ENCODE data around the gene C1D.

Gene C1D

DNA sequence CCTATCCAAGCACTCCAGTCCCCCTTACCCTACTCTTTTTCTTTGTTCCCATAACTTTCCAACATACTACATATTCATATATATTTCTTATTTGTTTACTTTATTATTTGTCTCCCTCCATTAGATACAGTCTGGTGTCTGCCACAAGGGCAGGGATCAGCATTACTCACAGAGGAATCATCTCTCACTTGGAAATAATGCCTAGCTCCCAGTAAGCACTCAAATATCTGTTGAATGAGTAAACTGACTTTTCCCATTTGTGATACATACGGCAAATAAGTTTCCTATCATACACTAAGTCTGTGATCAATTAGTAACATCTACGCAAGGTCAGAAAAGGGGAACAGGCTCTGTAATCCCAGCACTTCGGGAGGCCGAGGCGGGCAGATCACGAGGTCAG lies 18.7 kb downstream of the C1D start:
- no peak overlapping the region for H3K27ac Mint-ChIP-seq
- peaks cover 12% of the 10 kb centered on the region for H3K36me3 Mint-ChIP-seq (ENCODE audit: low read depth)
- DNase-seq (ENCODE audit: low spot score) = no peak
- H3K4me1 Mint-ChIP-seq (ENCODE audit: low read depth) = peaks cover 6% of the 10 kb centered on the region
- H3K9me3 Mint-ChIP-seq = no peaks in the 10 kb centered on the region
- no peaks in the 10 kb centered on the region for H3K27me3 Mint-ChIP-seq (ENCODE audit: low read depth)
- no peak overlapping the region for H3K4me3 Mint-ChIP-seq

DNA sequence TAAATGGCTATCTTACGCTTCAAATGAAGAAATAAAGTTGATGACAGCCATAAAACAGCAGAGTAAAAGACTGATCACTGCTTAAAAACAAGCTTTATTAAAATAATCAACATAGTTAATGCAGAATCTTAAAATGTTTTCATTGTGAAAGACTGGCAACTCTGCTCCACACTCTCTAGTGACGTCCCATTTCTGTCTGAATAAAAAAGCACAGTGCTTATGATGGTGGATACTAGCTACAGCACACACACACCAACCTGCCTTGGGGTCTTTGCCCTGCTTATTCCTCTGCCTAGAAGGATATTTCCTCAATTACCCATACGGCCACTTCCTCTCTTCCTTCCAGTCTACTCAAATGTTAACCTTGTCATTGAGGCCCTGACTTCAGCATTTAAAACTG lies 19.1 kb downstream of the C1D start:
- Mint-ChIP-seq H3K9me3 (no peaks in the 10 kb centered on the region), H3K4me3 (no peak overlapping the region), H3K27me3 (ENCODE audit: low read depth) (no peaks in the 10 kb centered on the region), H3K27ac (no peak overlapping the region), H3K36me3 (ENCODE audit: low read depth) (peaks cover 12% of the 10 kb centered on the region), H3K4me1 (ENCODE audit: low read depth) (peaks cover 6% of the 10 kb centered on the region)
- DNase-seq (ENCODE audit: low spot score) = no peak

DNA sequence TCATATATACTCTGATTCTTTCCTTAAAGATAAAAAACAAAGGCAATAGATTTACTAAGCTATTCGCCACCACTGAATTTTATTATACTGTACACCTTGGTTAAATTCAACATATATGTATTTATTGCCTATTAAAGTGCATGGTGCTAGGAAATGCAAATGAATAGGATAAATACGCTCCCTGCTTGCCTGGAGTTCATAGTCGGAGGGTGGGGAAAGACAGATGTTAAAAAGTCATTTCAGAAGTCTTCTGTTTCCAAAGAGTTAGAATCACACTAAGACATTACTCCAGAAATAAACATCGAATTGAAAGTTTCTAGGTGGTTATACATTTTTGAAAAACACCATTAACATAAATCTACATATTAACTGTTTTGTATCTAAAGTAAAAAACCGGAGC lies 19.8 kb downstream of the C1D start:
- peaks cover 4% of the 10 kb centered on the region for H3K4me1 Mint-ChIP-seq (ENCODE audit: low read depth)
- peaks cover 12% of the 10 kb centered on the region for H3K36me3 Mint-ChIP-seq (ENCODE audit: low read depth)
- no peak overlapping the region for H3K27ac Mint-ChIP-seq

DNA sequence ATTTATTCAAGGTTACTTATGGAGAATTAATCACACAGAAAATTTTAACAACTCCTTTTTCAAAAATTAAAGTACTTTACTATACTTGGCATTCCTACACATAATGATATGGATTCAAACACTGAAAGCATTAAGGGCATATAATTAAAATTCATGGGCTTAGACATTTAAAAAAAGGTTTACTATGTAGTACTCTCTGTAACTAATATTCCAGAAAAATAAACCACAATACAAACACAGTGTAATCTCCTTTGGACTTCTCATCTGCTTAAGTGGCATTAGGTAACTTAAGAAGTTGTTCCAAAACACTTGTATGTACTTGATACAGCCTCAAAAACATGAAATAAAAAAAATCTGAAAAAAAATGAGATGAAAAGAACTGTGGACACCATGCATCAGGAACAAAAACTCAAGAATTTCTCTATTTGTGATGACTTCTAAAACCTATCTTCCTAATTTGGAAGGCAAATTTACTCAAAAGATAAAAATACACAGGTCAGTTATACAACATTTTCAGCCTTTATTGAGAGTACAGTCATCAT lies 21.0 kb downstream of the C1D start:
- Mint-ChIP-seq H3K27me3 (ENCODE audit: low read depth) (no peaks in the 10 kb centered on the region), H3K4me1 (ENCODE audit: low read depth) (peaks cover 3% of the 10 kb centered on the region), H3K9me3 (no peaks in the 10 kb centered on the region), H3K27ac (no peak overlapping the region), H3K4me3 (no peak overlapping the region), H3K36me3 (ENCODE audit: low read depth) (peaks cover 12% of the 10 kb centered on the region)
- no peak for DNase-seq (ENCODE audit: low spot score)

More for the DNA sequence above, 19.8 kb downstream of the C1D start:
- Mint-ChIP-seq H3K27me3 (ENCODE audit: low read depth) (no peaks in the 10 kb centered on the region), H3K4me3 (no peak overlapping the region), H3K9me3 (no peaks in the 10 kb centered on the region)
- DNase-seq (ENCODE audit: low spot score) = no peak

DNA sequence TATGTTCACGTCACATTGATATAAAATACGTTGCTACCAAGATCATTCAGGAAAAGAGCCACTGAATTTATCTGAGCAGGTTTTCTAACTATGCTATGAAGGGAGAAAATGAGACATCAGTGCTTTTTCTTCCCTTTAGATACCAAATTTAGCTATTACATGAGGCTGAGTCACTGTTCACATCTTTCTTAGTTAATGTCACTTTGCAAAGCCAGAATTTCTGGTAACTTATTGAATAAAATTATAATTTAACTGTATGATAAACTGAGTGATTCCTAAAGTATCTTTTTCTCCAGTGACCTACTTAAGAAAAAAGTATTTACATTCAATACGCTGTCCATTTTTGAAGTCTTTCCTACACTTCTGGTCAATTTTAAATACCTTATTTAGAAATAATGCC lies 22.7 kb downstream of the C1D start:
- DNase-seq (ENCODE audit: low spot score) = no peak

DNA sequence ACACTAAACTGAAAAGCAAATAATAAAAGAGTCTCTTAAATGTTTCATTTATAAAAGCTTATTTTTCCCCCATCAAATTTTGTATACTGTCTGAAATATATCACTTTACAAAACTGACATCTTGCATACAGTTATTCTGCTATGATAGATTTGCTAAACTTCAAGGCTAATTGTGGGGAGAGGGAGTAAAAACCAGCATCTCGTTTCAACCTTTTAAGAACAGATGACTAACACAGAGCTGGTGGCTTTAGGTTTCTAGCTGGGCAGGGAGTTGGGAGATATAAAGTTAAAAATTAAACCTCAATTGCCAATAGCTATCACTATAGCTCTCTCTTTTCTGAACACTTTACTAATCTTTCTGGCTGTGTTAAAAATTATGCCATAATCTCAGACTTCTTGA lies 23.5 kb downstream of the C1D start:
- no peak overlapping the region for H3K27ac Mint-ChIP-seq
- no peak for DNase-seq (ENCODE audit: low spot score)
- H3K9me3 Mint-ChIP-seq = no peaks in the 10 kb centered on the region
- no peaks in the 10 kb centered on the region for H3K27me3 Mint-ChIP-seq (ENCODE audit: low read depth)
- H3K4me1 Mint-ChIP-seq (ENCODE audit: low read depth) = no peaks in the 10 kb centered on the region
- no peak overlapping the region for H3K4me3 Mint-ChIP-seq
- H3K36me3 Mint-ChIP-seq (ENCODE audit: low read depth) = peaks cover 8% of the 10 kb centered on the region

More for the DNA sequence above, 22.7 kb downstream of the C1D start:
- no peak overlapping the region for H3K27ac Mint-ChIP-seq
- H3K4me3 Mint-ChIP-seq = no peak overlapping the region
- peaks cover 8% of the 10 kb centered on the region for H3K36me3 Mint-ChIP-seq (ENCODE audit: low read depth)
- H3K9me3 Mint-ChIP-seq = no peaks in the 10 kb centered on the region
- no peaks in the 10 kb centered on the region for H3K27me3 Mint-ChIP-seq (ENCODE audit: low read depth)
- H3K4me1 Mint-ChIP-seq (ENCODE audit: low read depth) = no peaks in the 10 kb centered on the region

DNA sequence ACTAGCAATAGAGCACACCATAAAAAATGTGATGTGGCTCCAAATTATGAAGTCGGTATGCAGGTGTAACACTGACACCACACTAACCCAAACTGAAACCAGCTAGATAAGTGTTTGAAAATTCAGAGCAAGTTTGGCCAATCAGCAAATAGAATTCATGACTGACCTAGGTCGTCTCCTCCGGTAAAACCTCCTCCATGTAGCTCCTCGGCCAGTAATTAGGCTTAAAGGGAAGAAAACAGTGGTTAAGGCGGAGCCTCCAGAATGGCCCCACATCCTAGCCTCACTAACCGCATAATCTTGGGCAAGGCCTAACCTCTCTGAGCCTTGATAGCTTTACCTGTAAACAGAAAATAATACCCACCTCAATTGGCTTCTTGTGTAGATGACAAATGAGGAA lies 30.1 kb downstream of the C1D start:
- Mint-ChIP-seq H3K4me1 (ENCODE audit: low read depth) (no peaks in the 10 kb centered on the region), H3K36me3 (ENCODE audit: low read depth) (no peaks in the 10 kb centered on the region), H3K9me3 (no peaks in the 10 kb centered on the region), H3K4me3 (no peak overlapping the region), H3K27me3 (ENCODE audit: low read depth) (peaks cover 8% of the 10 kb centered on the region), H3K27ac (no peak overlapping the region)
- no peak for DNase-seq (ENCODE audit: low spot score)

DNA sequence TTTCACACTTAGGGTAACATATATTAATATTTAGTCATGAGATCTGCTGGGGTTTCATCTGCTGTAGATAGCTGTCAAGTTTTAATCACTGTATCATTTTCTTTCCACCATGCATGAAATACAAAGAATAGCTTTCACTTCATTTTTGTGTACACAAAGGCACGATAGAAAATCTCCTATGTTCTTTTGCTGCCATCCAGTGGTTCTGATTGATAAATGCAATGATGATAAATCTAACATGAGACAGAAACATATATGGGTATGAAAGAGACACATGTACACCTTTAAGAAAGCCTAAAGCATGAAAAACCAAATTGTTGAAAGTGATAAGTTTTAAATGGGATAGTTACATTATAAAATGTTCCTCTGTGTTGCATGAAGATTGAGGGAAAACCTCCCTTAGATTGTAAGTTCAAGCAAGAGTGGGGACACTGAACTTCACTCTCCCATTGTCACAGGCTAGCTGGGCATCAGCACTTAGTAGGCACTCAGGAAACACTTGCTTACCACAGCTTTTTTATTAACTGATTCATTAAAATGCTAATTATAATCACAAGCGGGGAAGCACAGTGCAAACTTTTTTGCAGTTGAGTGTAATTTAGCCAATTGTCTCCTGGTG lies 31.2 kb downstream of the C1D start:
- no peak for DNase-seq (ENCODE audit: low spot score)
- no peak overlapping the region for H3K4me3 Mint-ChIP-seq
- peaks cover 8% of the 10 kb centered on the region for H3K27me3 Mint-ChIP-seq (ENCODE audit: low read depth)
- H3K27ac Mint-ChIP-seq = no peak overlapping the region
- H3K4me1 Mint-ChIP-seq (ENCODE audit: low read depth) = no peaks in the 10 kb centered on the region
- no peaks in the 10 kb centered on the region for H3K9me3 Mint-ChIP-seq
- no peaks in the 10 kb centered on the region for H3K36me3 Mint-ChIP-seq (ENCODE audit: low read depth)

DNA sequence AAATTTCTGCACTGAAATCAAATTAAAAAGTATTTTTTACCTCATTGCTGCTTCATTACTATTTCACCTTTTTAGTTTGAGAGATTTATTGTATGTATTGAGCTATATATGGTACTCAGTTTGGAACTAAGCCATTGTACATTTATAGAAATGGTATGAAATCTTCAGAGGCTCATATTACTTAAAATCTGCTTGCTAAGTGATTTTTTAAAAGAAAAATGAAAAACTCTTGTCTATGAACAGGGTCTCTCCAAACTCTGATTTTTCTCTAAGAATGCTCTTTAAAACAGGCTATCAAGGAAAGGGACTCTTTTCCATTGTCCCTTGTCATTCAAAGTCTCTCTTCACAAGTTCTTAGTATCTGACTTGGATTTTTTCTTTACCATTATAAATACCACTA lies 31.8 kb downstream of the C1D start:
- H3K27me3 Mint-ChIP-seq (ENCODE audit: low read depth) = peaks cover 13% of the 10 kb centered on the region
- no peak overlapping the region for H3K4me3 Mint-ChIP-seq
- H3K9me3 Mint-ChIP-seq = no peaks in the 10 kb centered on the region
- H3K27ac Mint-ChIP-seq = no peak overlapping the region
- DNase-seq (ENCODE audit: low spot score) = no peak
- H3K4me1 Mint-ChIP-seq (ENCODE audit: low read depth) = no peaks in the 10 kb centered on the region
- H3K36me3 Mint-ChIP-seq (ENCODE audit: low read depth) = no peaks in the 10 kb centered on the region

DNA sequence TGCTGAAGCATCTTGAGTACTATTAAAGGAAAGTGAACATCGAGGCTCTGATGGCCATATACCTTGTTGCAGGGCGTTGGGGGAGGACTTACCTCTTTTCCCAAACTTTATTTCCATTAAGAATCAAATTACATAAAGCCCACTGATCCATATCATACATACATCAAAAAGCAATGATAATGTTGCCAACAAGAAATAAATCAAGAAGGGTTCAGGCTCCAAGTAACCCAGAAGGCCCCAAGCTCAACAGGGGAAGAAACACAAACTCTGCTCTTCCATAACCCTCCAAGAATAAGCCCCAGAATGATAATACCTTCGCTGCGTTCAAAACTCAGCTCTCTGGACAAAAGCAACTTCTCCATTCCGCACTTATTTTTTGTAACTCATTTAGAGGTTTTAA lies 32.3 kb downstream of the C1D start:
- H3K27me3 Mint-ChIP-seq (ENCODE audit: low read depth) = peaks cover 16% of the 10 kb centered on the region
- H3K36me3 Mint-ChIP-seq (ENCODE audit: low read depth) = no peaks in the 10 kb centered on the region
- H3K4me3 Mint-ChIP-seq = no peak overlapping the region

DNA sequence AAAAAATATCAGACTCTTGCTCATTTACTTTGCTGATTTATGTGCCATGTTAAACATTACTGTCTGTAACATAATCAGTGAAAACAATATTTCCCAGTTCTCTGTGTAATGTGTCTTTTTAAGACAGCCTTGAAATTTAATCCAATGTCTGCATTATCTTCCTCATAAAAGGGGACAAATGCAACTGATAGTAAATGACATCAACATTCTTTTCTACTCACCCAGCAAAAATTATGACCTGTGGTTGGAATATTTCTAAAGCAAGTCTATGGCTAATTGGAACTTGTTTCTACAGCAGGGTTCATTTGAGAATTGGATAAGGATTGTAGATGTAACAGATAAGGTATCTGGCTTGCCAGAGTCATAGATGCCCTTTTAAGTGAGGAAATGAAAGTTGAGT lies 34.8 kb downstream of the C1D start:
- Mint-ChIP-seq H3K27me3 (ENCODE audit: low read depth) (peaks cover 16% of the 10 kb centered on the region), H3K4me1 (ENCODE audit: low read depth) (no peaks in the 10 kb centered on the region), H3K4me3 (no peak overlapping the region), H3K9me3 (no peaks in the 10 kb centered on the region), H3K27ac (no peak overlapping the region), H3K36me3 (ENCODE audit: low read depth) (no peaks in the 10 kb centered on the region)
- no peak for DNase-seq (ENCODE audit: low spot score)

More for the DNA sequence above, 32.3 kb downstream of the C1D start:
- Mint-ChIP-seq H3K27ac (no peak overlapping the region), H3K4me1 (ENCODE audit: low read depth) (no peaks in the 10 kb centered on the region), H3K9me3 (no peaks in the 10 kb centered on the region)
- DNase-seq (ENCODE audit: low spot score) = no peak

DNA sequence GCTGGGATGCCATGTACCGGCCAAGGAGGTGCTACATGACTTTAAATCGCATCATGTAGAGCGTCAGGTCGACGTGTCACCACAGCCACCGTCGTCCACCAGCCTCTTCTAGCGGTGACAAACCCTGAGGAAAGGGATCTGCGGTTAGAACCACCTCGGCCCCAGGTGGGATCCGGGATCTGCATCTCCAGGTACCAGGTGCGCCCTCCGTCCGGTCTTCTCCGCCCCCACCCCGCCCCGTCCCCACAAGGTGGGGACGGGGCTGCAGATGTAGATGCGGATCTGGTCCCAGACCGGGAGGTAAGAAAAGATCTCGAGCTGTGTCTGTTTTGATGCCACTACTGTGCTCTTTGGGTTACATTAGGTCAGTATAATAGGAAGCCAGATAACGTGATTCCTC lies 38.4 kb downstream of the C1D start:
- Mint-ChIP-seq H3K4me3 (no peak overlapping the region), H3K27ac (no peak overlapping the region), H3K9me3 (no peaks in the 10 kb centered on the region)

DNA sequence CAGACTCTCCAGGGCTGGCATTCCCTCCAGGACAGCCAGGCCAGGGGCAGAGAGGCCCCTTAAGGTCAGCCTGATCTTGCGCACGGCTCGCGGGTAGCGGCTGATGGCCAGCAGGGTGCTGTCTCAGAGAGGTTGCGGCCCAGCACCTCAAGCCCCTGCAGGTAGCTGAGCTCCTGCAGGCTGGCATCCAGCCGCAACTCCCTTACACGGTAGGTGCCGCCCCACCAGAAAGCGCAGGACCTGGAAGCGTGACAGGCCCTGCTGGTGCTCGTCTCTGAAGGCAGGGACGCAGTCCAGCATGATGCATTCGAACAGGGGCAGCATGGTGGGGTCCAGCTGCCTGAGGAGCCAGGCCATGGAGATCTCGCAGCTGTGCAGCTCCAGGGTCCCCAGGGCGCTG lies 38.9 kb downstream of the C1D start:
- no peak overlapping the region for H3K4me3 Mint-ChIP-seq
- no peak overlapping the region for H3K27ac Mint-ChIP-seq
- no peaks in the 10 kb centered on the region for H3K4me1 Mint-ChIP-seq (ENCODE audit: low read depth)
- no peaks in the 10 kb centered on the region for H3K36me3 Mint-ChIP-seq (ENCODE audit: low read depth)
- no peak for DNase-seq (ENCODE audit: low spot score)
- H3K9me3 Mint-ChIP-seq = no peaks in the 10 kb centered on the region
- H3K27me3 Mint-ChIP-seq (ENCODE audit: low read depth) = peaks cover 12% of the 10 kb centered on the region

More for the DNA sequence above, 38.4 kb downstream of the C1D start:
- Mint-ChIP-seq H3K4me1 (ENCODE audit: low read depth) (no peaks in the 10 kb centered on the region), H3K36me3 (ENCODE audit: low read depth) (no peaks in the 10 kb centered on the region), H3K27me3 (ENCODE audit: low read depth) (peaks cover 17% of the 10 kb centered on the region)
- no peak for DNase-seq (ENCODE audit: low spot score)

DNA sequence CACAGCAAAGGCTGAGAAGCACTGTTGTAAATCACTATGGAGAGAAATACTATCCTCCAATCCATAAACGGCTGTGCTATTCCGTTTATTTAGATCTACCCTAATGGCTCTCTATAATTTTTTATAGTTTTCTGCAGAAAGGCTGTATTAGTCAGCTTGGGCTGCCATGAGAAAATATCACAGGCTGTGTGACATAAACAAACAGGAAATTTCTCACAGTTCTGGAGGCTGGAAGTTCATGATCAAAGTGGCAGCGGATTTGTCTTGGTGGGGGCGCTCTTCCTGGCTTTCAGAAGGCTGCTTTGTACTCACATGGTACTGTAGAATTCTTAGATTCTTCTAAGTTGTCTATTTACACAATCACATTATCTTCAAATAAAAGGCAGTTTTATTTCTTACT lies 44.1 kb downstream of the C1D start:
- H3K9me3 Mint-ChIP-seq = no peaks in the 10 kb centered on the region
- no peaks in the 10 kb centered on the region for H3K4me1 Mint-ChIP-seq (ENCODE audit: low read depth)
- DNase-seq (ENCODE audit: low spot score) = no peak
- H3K36me3 Mint-ChIP-seq (ENCODE audit: low read depth) = no peaks in the 10 kb centered on the region
- H3K27me3 Mint-ChIP-seq (ENCODE audit: low read depth) = peaks cover 7% of the 10 kb centered on the region
- H3K4me3 Mint-ChIP-seq = no peak overlapping the region
- no peak overlapping the region for H3K27ac Mint-ChIP-seq

DNA sequence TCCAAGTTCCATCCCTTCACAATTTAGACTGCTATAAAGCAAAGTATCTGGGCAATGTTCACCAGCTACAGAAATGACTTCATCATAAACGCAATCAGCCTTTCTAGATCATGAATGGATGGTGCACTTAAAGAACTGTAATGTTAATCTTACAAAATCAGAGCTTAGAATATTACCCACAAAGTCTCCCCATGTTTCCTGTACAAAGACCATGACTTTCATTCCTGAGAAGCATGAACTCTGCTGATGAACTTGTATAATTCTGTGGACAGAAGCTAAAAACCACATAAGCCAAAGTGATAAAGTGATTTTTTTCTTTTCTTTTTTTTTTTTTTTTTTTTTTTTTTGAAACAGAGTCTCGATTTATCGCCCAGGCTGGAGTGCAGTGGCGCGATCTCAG lies 53.3 kb downstream of the C1D start:
- H3K27ac Mint-ChIP-seq = no peak overlapping the region
- H3K4me1 Mint-ChIP-seq (ENCODE audit: low read depth) = no peaks in the 10 kb centered on the region
- H3K4me3 Mint-ChIP-seq = no peak overlapping the region
- DNase-seq (ENCODE audit: low spot score) = no peak
- H3K27me3 Mint-ChIP-seq (ENCODE audit: low read depth) = peaks cover 6% of the 10 kb centered on the region
- no peaks in the 10 kb centered on the region for H3K36me3 Mint-ChIP-seq (ENCODE audit: low read depth)
- H3K9me3 Mint-ChIP-seq = no peaks in the 10 kb centered on the region

Data from T-helper 2 cell treated with Interferon-gamma antibody and Interleukin-4, amounts not matched to agents 5 μg/mL and 100 μg/mL, for 36 hours (primary cell).